SK-N-SH (cell line): Measurements from ENCODE around the gene PHOX2A. TPM values are rescaled to one million over a fixed set of nuclear protein-coding genes. Genes with fewer than 3 reads are reported as not detected.

ENCODE experiments used
- CTCF ChIA-PET: fragments of 300-600, 350-600 bp; formaldehyde crosslinking; extraction: SDS; loops from one replicate; lab custom pipeline; 2021; lab: Yijun Ruan, JAX
- POLR2A ChIA-PET: fragments of 350-600 bp; sonication (Branson Sonifier 250); formaldehyde crosslinking; extraction: SDS; loops from one replicate; lab custom pipeline; 2020; ENCODE audit warnings: antibody characterized with exemption, inconsistent platforms; lab: Yijun Ruan, JAX
- DNase-seq: peaks from one replicate; pipeline ENCODE4 v3.0.0; 2012
- H2AFZ ChIP-seq: fragments of 200-600 bp; sonication (generic); 2 replicates; pipeline ENCODE4 v1.8.1; 2016; ENCODE audit warnings: antibody characterized with exemption, mild to moderate bottlenecking, low read depth
- H3F3A ChIP-seq: fragments of 200-600 bp; sonication (generic); replicated peaks from 2 replicates; pipeline ENCODE3; 2016; ENCODE audit warnings: antibody characterized with exemption, mild to moderate bottlenecking; ENCODE audit not compliant: insufficient read depth
- H3K27ac ChIP-seq, 2 experiments: fragments of 200-500 bp in 1 of 2; fragments of 200-600 bp in 1 of 2; sonication (Bioruptor generic) in 1 of 2; sonication (generic), shearing (Covaris generic) in 1 of 2; 2 replicates each; pipeline versions ENCODE4 v1.5.1 to v1.6.1; 2014 to 2016; ENCODE audit warnings: low read depth in 2 of 2, inconsistent platforms in 1 of 2, low read length in 1 of 2, mild to moderate bottlenecking in 1 of 2, mixed read lengths in 1 of 2
- H3K27me3 ChIP-seq: fragments of 200-600 bp; sonication (generic), shearing (Covaris generic); 2 replicates; pipeline ENCODE4 v1.6.1; 2016; ENCODE audit warnings: mixed run types; ENCODE audit not compliant: insufficient read depth
- H3K36me3 ChIP-seq, 2 experiments: fragments of 200-500 bp in 1 of 2; fragments of 200-600 bp in 1 of 2; sonication (Bioruptor generic) in 1 of 2; sonication (generic) in 1 of 2; replicated peaks in 1 of 2; 2 replicates each; pipeline versions ENCODE3 to v1.5.1; 2014 to 2016; ENCODE audit warnings: low read length in 1 of 2, mild to moderate bottlenecking in 1 of 2; ENCODE audit not compliant: insufficient read depth in 2 of 2, control insufficient read depth in 1 of 2
- H3K4me1 ChIP-seq, 2 experiments: fragments of 200-500 bp in 1 of 2; fragments of 200-600 bp in 1 of 2; sonication (Bioruptor generic) in 1 of 2; sonication (generic), shearing (Covaris generic) in 1 of 2; 2 replicates each; pipeline versions ENCODE4 v1.5.1 to v1.6.1; 2014 to 2016; ENCODE audit warnings: low read depth in 1 of 2, low read length in 1 of 2, mixed run types in 1 of 2; ENCODE audit not compliant: insufficient read depth in 2 of 2, control insufficient read depth in 1 of 2
- H3K4me2 ChIP-seq: fragments of 200-600 bp; sonication (generic), shearing (Covaris generic); 2 replicates; pipeline ENCODE4 v1.6.1; 2017; ENCODE audit warnings: mixed run types
- H3K4me3 ChIP-seq, 2 experiments: fragments of 200-500 bp in 1 of 2; fragments of 200-600 bp in 1 of 2; sonication (Bioruptor generic) in 1 of 2; sonication (generic), shearing (Covaris generic) in 1 of 2; 2 replicates each; pipeline versions ENCODE4 v1.5.1 to v1.8.1; 2014 to 2016; ENCODE audit warnings: low read depth in 2 of 2, inconsistent platforms in 1 of 2, low read length in 1 of 2, mild to moderate bottlenecking in 1 of 2, mixed read lengths in 1 of 2, moderate library complexity in 1 of 2
- H3K79me2 ChIP-seq: fragments of 200-600 bp; sonication (generic); 2 replicates; pipeline ENCODE4 v1.8.1; 2017; ENCODE audit warnings: mild to moderate bottlenecking; ENCODE audit not compliant: insufficient read depth
- H3K9ac ChIP-seq: fragments of 200-600 bp; sonication (generic); 2 replicates; pipeline ENCODE4 v1.6.1; 2017; ENCODE audit warnings: mixed run types
- H3K9me2 ChIP-seq: fragments of 200-600 bp; sonication (generic); 2 replicates; pipeline ENCODE4 v1.6.1; 2017; ENCODE audit warnings: mixed run types
- H3K9me3 ChIP-seq: fragments of 200-600 bp; sonication (generic); 2 replicates; pipeline ENCODE4 v1.6.1; 2017; ENCODE audit warnings: mixed run types, mild to moderate bottlenecking, moderate library complexity
- H4K20me1 ChIP-seq: fragments of 200-600 bp; sonication (generic); 2 replicates; pipeline ENCODE4 v1.6.1; 2017; ENCODE audit warnings: mild to moderate bottlenecking, mixed run types; ENCODE audit not compliant: insufficient read depth
- EZH2phosphoT487 ChIP-seq: fragments of 200-600 bp; sonication (generic); IDR thresholded peaks from 2 replicates; pipeline ENCODE4 v1.6.1; 2017; ENCODE audit warnings: low read depth, mixed run types, mild to moderate bottlenecking, antibody characterized with exemption, moderate library complexity, borderline replicate concordance
- GABPA ChIP-seq: IDR thresholded peaks from 2 replicates; pipeline ENCODE4 v1.4.0; 2012; ENCODE audit warnings: low read depth, mild to moderate bottlenecking
- GATA2 ChIP-seq: sonication (generic); formaldehyde crosslinking; IDR thresholded peaks from 2 replicates; pipeline ENCODE4 v1.5.0; 2020; ENCODE audit warnings: mild to moderate bottlenecking, missing genetic modification reagents
- MEF2A ChIP-seq: IDR thresholded peaks from 2 replicates; pipeline ENCODE4 v1.4.0; 2012; ENCODE audit warnings: low read depth, borderline replicate concordance
- RFX5 ChIP-seq: IDR thresholded peaks from 2 replicates; pipeline ENCODE4 v1.6.1; 2012; ENCODE audit warnings: mild to moderate bottlenecking, improper control_type of control experiment, low read length
- TAF1 ChIP-seq: IDR thresholded peaks from 2 replicates; pipeline ENCODE4 v1.6.1; 2012; ENCODE audit warnings: low read depth, mild to moderate bottlenecking, low read length, moderate library complexity, borderline replicate concordance
- YY1 ChIP-seq: IDR thresholded peaks from 2 replicates; pipeline ENCODE4 v1.4.0; 2012; ENCODE audit warnings: low read depth, mild to moderate bottlenecking
- WGBS: methylation state at CpG from one replicate; pipeline ENCODE4 v1.1.6; 2017; ENCODE audit warnings: low lambda C conversion rate; 5-methylcytosine and 5-hydroxymethylcytosine counted together
- polyA plus RNA-seq, 3 experiments: library from polyadenylated mRNA; depleted of rRNA; stranded (reverse); fragments of >200 nt; gene quantifications; 2 replicates each; pipeline ENCODE4 v1.2.3, GENCODE V29; 2012
- TF ChIP-seq, protein P1 (sequence below): IDR thresholded peaks from 2 replicates; pipeline ENCODE4 v1.6.1; 2012; ENCODE audit warnings: mild to moderate bottlenecking, low read depth, low read length, moderate library complexity
- TF ChIP-seq, protein P2 (sequence below): IDR thresholded peaks from 2 replicates; pipeline ENCODE4 v1.4.0; 2012; ENCODE audit warnings: low read depth, borderline replicate concordance

Gene PHOX2A
- polyA plus RNA-seq, 1 of the 3 experiments (the other 2 are of a cell fraction) = 75.6 TPM

DNA sequence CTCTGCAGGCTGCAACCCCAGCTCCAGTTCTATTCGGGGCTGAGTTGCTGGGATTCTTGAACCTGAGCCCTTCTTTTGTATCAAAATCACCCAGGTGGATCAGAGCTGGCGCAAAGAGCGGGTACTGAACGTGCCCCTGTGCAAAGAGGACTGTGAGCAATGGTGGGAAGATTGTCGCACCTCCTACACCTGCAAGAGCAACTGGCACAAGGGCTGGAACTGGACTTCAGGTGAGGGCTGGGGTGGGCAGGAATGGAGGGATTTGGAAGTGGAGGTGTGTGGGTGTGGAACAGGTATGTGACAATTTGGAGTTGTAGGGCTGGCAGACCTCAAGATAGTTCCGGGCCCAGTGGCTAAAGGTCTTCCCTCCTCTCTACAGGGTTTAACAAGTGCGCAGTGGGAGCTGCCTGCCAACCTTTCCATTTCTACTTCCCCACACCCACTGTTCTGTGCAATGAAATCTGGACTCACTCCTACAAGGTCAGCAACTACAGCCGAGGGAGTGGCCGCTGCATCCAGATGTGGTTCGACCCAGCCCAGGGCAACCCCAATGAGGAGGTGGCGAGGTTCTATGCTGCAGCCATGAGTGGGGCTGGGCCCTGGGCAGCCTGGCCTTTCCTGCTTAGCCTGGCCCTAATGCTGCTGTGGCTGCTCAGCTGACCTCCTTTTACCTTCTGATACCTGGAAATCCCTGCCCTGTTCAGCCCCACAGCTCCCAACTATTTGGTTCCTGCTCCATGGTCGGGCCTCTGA is 48.3 kb downstream of the PHOX2A start:
- ChIA-PET POLR2A (no interaction called here), CTCF (interaction anchor here (1.0 to 5.5 kb wide), 3 partner anchors 12 to 235 kb away, joined by 3 to 36 read pairs (median 5); no protein-coding TSS in a partner anchor)
- no peaks in the 10 kb centered on the region for H3K79me2 ChIP-seq
- TF ChIP-seq YY1 (no peak), MEF2A (no peak), RFX5 (no peak), EZH2phosphoT487 (no peak)
- H3K27me3 ChIP-seq = no peaks in the 10 kb centered on the region
- H3K9ac ChIP-seq = no peak overlapping the region
- no peak overlapping the region for H3K4me2 ChIP-seq
- WGBS = 82% methylated on average over 12 of the region's 12 CpGs
- H2AFZ ChIP-seq = no peak overlapping the region
- DNase-seq = no peak
- H4K20me1 ChIP-seq = no peaks in the 10 kb centered on the region
- no peaks in the 10 kb centered on the region for H3K9me3 ChIP-seq
- peaks cover 2% of the 10 kb centered on the region for H3F3A ChIP-seq
- H3K4me3 ChIP-seq = no peak overlapping the region
- no peaks in the 10 kb centered on the region for H3K4me1 ChIP-seq
- H3K9me2 ChIP-seq = no peaks in the 10 kb centered on the region
- H3K27ac ChIP-seq = no peak overlapping the region
- no peaks in the 10 kb centered on the region for H3K36me3 ChIP-seq

DNA sequence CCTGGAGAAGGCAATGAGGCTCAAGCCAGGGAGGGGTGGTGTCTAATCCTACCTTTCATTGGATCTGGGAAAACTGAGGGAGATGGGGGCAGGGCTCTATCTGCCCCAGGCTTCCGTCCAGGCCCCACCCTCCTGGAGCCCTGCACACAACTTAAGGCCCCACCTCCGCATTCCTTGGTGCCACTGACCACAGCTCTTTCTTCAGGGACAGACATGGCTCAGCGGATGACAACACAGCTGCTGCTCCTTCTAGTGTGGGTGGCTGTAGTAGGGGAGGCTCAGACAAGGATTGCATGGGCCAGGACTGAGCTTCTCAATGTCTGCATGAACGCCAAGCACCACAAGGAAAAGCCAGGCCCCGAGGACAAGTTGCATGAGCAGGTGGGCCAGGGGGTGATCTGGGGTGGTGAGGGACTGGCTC is 52.0 kb downstream of the PHOX2A start, which contains the start of gene FOLR1:
FOLR1 (plus strand) TSS at position 180 of the 421 bp plus-strand sequence; CDS start at position 214, 34 bp downstream.
- Histone ChIP-seq H4K20me1 (no peaks in the 10 kb centered on the region), H2AFZ (no peak within 1 kb of the TSS), H3K4me2 (no peak within 1 kb of the TSS), H3K79me2 (no peaks in the 10 kb centered on the region), H3K4me1 (peaks cover 0 to 12% of the 10 kb centered on the region in 2 experiments; a peak in 1 of 4 replicates), H3K4me3 (no peak within 1 kb of the TSS), H3K9me2 (no peaks in the 10 kb centered on the region), H3K27ac (no peak within 1 kb of the TSS), H3K27me3 (no peaks in the 10 kb centered on the region), H3K36me3 (no peaks in the 10 kb centered on the region), H3K9ac (no peak within 1 kb of the TSS), H3K9me3 (no peaks in the 10 kb centered on the region), H3F3A (no peaks in the 10 kb centered on the region)
- POLR2A ChIA-PET = no interaction called here
- no peak for DNase-seq
- TF ChIP-seq GATA2 (CRISPR knock-in tag) = no peak
- no peak for TF ChIP-seq TAF1
- TF ChIP-seq, protein P1, sequence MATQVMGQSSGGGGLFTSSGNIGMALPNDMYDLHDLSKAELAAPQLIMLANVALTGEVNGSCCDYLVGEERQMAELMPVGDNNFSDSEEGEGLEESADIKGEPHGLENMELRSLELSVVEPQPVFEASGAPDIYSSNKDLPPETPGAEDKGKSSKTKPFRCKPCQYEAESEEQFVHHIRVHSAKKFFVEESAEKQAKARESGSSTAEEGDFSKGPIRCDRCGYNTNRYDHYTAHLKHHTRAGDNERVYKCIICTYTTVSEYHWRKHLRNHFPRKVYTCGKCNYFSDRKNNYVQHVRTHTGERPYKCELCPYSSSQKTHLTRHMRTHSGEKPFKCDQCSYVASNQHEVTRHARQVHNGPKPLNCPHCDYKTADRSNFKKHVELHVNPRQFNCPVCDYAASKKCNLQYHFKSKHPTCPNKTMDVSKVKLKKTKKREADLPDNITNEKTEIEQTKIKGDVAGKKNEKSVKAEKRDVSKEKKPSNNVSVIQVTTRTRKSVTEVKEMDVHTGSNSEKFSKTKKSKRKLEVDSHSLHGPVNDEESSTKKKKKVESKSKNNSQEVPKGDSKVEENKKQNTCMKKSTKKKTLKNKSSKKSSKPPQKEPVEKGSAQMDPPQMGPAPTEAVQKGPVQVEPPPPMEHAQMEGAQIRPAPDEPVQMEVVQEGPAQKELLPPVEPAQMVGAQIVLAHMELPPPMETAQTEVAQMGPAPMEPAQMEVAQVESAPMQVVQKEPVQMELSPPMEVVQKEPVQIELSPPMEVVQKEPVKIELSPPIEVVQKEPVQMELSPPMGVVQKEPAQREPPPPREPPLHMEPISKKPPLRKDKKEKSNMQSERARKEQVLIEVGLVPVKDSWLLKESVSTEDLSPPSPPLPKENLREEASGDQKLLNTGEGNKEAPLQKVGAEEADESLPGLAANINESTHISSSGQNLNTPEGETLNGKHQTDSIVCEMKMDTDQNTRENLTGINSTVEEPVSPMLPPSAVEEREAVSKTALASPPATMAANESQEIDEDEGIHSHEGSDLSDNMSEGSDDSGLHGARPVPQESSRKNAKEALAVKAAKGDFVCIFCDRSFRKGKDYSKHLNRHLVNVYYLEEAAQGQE = no peak
- TF ChIP-seq RFX5 = no peak
- TF ChIP-seq, protein P2, sequence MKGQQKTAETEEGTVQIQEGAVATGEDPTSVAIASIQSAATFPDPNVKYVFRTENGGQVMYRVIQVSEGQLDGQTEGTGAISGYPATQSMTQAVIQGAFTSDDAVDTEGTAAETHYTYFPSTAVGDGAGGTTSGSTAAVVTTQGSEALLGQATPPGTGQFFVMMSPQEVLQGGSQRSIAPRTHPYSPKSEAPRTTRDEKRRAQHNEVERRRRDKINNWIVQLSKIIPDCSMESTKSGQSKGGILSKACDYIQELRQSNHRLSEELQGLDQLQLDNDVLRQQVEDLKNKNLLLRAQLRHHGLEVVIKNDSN = no peak
- TF ChIP-seq GABPA = no peak
- CTCF ChIA-PET = no interaction called here
- WGBS = 77% methylated on average over 5 of the region's 5 CpGs
